Measurements from ENCODE around the gene IFT74.

Gene IFT74

GRCh38 chr9:26955921-26956859 lies at the start of gene IFT74:
Gene IFT74 (plus strand): TSS chr9:26956412. CDS start chr9:26961968, 5,556 bp downstream.
- in situ Hi-C loops (cut with MboI; ENCODE audit: low sequenced_read_pairs), result no loop called here

- in situ Hi-C loops (cut with MboI; ENCODE audit: low sequenced_read_pairs), result no loop called here
Measured at GRCh38 chr9:26913138-26913668, 43.0 kb upstream of the IFT74 start.

DNA sequence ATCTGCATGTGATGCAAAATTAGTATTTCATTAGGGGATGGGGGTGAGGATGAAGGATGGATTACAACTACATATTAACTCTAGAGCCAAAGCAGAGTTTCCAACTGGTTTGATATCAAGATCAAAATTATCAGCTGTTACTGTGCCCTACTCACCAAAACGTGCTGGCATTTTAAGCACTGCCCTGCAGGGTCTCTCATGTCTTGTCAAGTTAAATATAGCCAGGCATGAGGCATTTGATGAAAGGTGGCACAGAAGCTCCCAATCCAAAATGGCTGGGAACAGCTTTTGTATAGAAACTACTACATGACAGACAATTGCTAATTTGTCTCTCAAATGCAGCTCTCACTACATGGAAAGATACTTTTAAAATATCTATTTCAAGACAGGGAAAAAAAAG lies 36.5 kb upstream of the IFT74 start:
- in situ Hi-C loops (cut with MboI; ENCODE audit: low sequenced_read_pairs), result no loop called here

- in situ Hi-C loops (cut with MboI; ENCODE audit: low sequenced_read_pairs), result no loop called here
Measured at GRCh38 chr9:26925609-26926008, 30.6 kb upstream of the IFT74 start.

GRCh38 chr9:26928902-26929495 lies 27.2 kb upstream of the IFT74 start:
- in situ Hi-C loops (cut with MboI; ENCODE audit: low sequenced_read_pairs), result no loop called here

DNA sequence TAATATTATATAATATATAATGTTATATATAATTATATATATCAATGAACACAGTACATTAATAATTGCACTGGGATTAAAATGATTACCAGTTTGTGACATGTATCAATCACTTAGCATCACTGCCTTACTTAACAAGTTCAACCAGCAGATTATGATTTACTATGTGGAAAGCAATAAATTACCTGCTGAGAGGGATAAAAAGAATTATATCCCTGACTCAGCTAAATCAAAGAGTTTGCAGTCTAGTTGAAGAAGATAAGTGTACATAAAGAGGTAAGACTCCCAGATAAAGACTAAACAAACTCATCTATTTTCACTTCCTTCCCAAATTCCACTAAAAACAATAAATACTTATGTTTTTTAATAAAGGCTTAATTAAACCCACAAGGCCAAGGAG lies 20.4 kb upstream of the IFT74 start:
- in situ Hi-C loops (cut with MboI; ENCODE audit: low sequenced_read_pairs), result no loop called here

- in situ Hi-C loops (cut with MboI; ENCODE audit: low sequenced_read_pairs), result no loop called here
Measured at GRCh38 chr9:26937816-26938371, 18.3 kb upstream of the IFT74 start.

DNA sequence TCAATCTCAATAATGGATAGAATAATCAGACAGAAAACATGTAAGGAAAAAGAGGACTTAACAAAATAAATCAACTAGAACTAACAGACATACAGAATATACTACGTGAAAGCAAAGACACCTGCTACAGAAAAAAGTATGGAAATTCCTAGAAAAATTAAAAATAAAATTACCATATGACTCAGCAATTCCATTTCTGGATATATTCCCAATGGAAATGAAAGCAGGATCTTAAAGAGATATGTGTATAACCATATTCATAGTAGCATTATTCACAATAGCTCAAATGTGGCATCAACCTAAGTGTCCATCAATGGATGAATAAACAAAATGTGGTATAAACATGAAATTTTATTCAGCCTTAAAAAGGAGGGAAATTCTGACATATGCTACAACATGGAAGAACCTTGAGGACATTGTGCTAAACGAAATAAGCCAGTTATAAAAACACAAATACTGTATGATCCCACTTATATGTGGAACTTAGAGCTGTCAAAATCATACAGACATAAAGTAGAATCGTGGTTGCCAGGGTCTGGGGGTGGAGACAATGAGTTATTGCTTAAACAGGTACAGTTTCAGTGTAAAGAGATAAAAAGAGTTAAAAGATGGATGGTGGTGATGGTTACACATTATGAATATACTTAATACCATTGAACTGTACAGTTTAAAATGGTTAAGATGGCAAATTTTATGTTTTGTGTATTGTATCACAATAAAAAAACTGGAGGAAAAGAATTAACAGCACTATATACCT lies 16.1 kb upstream of the IFT74 start:
- in situ Hi-C loops (cut with MboI; ENCODE audit: low sequenced_read_pairs), result no loop called here

DNA sequence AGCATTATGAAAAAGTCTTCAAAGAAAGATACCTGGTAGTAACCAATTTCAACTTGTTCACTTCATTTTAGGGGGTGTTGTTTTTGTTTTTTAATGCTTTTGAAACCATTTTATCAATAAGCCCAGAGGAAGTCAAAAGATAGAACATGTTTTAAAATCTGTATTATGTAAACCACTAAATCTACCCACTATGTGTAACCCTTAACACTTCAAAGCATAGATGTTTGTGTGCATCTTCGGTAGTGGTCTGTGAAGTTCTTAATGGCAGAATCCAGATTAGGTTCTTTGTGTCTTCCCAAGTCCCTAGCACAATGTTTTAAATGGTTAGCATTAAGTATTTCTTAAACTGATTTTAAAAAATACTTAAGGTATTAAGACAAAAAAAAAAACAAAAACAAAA lies 15.4 kb upstream of the IFT74 start:
- in situ Hi-C loops (cut with MboI; ENCODE audit: low sequenced_read_pairs), result no loop called here

DNA sequence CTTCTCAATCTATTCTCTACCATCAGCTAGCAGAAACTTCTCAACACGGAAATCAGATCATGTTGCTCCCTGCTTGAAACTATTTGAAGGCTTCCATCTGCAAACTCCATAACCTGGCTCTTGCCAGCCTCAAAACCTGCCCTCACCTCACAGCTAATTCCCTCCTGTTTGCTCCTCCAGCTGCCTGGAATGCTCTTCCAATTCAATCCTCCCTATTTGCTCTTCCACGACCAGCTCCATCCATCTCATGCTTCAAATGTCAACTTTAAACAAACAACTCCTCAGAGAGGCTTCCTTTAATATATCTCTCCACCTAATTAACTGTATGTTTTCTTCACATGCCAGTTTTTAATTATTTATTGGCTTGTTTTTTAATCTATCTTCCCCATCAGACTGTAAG lies 10.6 kb upstream of the IFT74 start:
- in situ Hi-C loops (cut with MboI; ENCODE audit: low sequenced_read_pairs), result no loop called here

- in situ Hi-C loops (cut with MboI; ENCODE audit: low sequenced_read_pairs), result no loop called here
Measured at GRCh38 chr9:26946753-26947727, 9.2 kb upstream of the IFT74 start, which contains the start of gene PLAA. Gene PLAA (minus strand): TSS chr9:26947242. CDS start chr9:26947045, 197 bp downstream.

GRCh38 chr9:26947736-26948135 lies 8.5 kb upstream of the IFT74 start:
- in situ Hi-C loops (cut with MboI; ENCODE audit: low sequenced_read_pairs), result no loop called here

GRCh38 chr9:26949637-26950069 lies 6.6 kb upstream of the IFT74 start:
- in situ Hi-C loops (cut with MboI; ENCODE audit: low sequenced_read_pairs), result no loop called here

- in situ Hi-C loops (cut with MboI; ENCODE audit: low sequenced_read_pairs), result no loop called here
Measured at GRCh38 chr9:26950521-26950920, 5.7 kb upstream of the IFT74 start.

DNA sequence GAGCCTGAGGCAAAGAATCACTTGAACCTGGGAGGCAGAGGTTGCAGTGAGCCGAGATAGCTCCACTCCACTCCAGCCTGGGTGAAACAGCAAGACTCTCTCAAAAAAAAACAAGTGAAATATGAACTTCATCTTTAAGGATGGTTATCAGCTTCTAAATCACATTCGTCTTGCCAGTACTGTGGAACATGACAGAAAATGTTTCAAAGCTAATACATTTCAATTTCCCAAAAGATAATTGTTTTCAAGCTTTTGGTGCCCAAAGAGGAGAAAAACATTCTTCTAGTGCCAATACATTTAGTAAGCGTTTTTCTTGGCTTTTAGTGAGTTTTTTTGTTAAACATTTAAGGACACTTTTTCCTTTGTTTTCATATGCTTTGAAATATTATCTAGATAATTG lies 4.4 kb upstream of the IFT74 start:
- in situ Hi-C loops (cut with MboI; ENCODE audit: low sequenced_read_pairs), result no loop called here

GRCh38 chr9:26954050-26954508 lies 2.1 kb upstream of the IFT74 start:
- in situ Hi-C loops (cut with MboI; ENCODE audit: low sequenced_read_pairs), result no loop called here

GRCh38 chr9:26955222-26955903 lies 849 bp upstream of the IFT74 start:
- in situ Hi-C loops (cut with MboI; ENCODE audit: low sequenced_read_pairs), result no loop called here

DNA sequence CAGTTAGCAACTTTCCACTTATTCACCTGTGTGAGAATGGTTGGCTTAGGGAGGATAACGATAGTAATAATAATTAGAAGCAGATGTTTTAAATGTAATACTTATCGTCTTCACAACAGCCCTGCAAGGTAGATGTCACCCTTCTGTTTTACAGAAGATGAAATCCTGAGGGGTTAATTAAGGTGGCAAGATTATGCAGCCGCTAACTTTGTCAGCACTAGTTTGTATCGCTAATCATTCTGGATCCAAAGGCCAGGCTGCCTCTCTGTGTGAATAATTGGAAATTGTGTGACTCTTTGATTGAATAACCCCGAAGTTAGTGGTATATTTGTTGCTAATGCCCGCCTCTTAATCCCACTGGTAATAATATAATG lies 635 bp downstream of the IFT74 start:
- in situ Hi-C loops (cut with MboI; ENCODE audit: low sequenced_read_pairs), result no loop called here

GRCh38 chr9:26971721-26972120 lies 15.5 kb downstream of the IFT74 start:
- in situ Hi-C loops (cut with MboI; ENCODE audit: low sequenced_read_pairs), result no loop called here
